NCI-H2171 (cell line): ENCODE measurements around the gene MAP3K12.
"Not testable (repeated sequence)": the region's sequence is repeated elsewhere in the genome, so short reads cannot be mapped to it uniquely, and the experiment has no call there.

ENCODE experiments used
- DNase-seq: peaks from one replicate; lab custom pipeline; 2025; lab: John Stamatoyannopoulos, UW

Gene MAP3K12

DNA sequence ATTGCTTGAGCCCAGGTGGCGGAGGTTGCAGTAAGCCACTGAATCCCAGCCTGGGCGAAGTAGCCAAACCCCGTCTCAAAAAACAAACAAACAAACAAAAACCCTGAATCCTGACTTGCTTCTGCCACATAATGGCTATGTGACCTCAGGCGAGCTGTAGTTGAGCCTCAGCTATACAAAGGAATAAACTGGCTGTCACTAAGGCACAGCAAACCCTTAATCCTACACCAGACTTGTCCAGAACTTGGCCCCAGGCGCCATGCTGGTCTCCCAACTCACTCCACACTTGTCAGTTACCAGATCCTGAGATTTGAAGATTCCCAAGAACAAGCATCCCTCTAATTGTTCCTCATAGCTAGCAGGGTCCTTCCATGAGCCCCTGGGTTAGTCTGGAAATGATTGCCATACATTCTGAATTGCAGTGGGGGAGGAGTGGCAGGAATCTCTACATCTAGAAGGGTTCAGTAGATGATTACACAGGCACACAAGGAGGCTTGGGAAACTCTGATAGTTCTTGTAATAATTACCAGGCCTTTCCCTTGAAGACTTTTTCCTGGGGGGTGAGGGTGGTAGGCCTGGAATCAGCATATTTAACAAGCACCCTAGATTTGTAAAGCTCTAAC, 9.9 kb downstream of the MAP3K12 start:
- DNase-seq = no peak

DNA sequence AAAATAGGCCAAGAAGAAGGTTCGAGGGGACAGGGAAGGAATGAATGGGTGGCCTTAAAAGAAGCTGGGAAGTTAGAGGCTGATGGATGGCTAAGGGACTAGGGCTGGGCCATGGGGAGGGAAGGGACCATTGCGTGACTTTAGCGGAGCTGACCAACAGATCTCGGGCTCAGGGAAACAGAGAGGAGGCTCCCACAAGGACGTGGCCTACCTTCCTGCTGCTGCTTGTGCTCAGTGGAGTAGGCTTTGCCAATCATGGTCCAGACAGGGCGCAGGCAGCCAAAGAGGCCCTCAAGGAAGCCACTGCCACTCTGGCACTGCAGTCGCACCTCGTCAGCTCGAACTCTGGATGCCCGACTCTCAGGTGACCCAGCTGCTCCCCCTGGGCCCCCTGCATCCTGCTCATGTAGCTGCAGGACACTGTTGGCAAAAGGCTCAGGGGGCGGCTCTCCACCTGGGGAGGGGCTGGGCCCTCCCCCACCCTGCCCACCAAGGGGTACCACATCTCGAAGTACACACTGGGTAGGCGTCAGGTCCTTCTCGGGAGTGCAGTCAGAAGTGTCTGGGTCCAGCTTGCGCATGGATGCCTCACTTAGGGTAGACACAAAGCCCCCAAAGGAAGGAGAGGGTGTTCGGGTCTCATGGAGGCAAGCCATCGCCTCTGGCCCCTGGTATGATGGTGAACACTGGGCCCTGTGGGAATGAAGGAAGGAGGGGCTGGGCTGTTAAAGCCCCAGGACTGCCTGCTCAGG, 12.3 kb downstream of the MAP3K12 start:
- no peak for DNase-seq

DNA sequence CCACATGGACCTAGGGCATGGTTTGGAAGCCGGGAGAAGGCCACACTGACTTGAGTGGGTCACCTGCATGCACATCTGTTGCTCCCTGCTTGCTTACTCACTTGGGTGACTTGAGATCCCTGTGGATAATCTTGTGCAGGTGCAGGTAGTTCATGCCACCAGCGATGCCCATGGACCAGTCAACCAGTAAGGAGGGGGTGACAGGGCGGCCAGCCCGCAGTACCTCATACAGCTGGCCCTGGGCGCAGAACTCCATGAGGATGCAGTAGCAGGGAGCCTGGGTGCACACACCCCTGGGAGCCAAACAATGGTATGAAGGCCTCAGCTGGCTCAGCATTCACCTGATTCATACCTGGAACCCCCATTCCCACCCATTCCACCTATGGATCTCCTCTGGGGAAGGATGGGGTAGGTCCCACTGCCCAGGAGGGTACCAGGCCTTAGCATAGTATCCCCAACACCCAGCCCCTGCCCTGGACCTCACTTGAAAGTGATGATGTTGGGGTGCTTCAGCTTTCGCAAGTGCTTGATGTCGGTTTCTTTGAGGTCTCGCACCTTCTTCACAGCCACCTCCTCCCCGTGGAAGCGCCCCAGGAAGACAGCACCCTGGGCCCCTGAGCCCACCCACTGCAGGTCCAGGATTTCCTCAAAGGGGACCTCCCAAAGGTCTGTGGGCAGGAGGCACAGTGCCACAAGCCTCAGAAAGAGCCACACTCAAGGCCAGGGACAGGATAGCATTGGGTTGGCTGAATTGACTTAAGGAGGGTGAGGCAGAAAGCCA, 13.1 kb downstream of the MAP3K12 start:
- DNase-seq = no peak

DNA sequence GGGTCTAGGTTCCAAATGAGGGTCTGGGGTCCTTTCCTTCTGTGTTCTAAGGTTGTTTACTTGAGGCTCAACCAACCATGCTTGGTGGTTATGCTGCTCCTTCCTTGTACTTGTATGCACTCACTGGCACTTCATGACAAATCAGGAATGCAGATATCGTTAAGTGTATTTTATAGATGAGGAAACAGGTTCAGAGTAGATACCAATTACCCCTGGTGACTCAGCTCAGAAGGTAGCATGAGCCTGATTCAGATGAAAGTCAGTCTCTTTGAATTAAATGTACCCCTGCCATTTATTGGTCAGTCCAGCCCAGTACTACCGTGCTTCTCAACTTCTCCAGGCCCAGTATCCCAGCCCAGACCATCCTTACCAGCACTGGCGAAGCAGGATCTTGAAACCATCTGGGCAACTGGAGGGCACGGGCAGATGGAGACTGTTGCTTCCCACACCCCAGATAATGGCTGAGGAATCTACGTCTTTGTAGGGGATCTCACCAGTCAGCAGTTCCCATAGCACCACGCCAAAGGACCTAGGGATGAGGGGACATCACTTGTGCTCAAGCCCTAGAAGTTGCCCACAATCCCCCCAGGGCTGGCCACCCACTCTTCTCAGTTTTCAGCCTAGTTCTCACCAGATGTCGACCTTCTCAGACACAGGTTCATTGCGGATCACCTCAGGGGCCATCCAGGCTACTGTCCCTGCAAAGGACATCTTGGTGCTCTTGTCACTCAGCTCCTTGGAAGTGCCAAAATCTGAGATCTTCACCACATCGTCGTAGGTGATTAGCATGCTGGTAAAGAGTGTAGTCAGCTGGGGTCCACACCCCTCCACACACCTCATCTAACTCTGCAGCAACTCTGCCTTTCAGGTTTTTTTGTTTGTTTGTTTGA, 14.3 kb downstream of the MAP3K12 start:
- DNase-seq = no peak

DNA sequence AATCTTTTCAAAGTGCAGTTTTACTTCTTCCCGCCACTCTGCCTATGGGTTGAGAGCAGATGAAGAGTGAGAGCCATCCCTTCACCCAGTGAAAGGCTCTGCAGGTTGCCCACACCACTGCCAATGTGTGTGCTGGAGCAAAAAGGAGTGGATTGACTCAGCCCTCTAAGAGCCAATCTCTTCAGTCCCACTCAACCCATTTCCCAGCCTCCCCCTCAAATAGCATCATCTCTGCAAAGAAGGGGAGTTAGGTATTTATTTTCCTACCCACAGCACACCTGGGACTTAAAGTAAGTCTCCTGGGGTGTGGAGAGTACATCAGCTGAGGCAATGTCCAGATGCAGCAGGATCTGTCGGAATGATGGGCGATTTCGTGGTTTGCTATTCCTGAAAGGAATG, 15.3 kb downstream of the MAP3K12 start:
- no peak for DNase-seq

DNA sequence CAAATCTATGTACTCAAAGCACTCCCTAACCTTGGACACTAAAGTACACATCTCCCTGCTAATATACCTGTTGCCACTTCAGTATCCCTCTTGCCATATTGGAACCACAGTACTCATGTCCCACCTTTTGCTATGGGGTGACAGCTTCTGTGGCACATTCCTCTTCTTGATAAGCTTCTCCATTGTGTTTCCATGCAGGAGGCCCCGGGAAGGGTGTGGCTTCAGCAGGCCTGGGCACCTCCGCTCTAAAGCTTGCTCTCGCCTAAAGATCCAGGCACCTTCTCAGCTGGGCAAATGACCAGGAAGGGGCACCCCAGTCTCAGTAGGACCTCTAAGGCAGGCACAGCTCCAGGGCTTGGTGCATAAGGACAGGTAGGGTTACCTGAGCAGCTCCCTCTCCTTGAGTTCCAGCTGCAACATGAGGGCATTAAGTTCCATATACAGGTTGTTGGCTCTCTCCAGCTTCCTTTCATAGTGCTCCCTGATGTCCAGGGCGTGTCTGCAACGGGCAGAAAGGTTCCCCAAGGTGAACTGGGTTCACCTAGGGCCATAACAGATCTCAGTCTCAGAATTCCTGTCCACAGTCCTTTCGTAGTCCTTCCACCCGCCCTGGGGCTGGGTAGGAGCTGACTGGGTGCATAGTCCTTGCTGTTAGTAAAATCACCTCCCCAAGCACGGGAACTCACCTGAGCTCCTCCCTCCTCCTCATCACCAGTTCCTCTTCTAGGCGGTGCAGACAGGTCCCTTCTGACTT, 15.9 kb downstream of the MAP3K12 start:
- no peak for DNase-seq

DNA sequence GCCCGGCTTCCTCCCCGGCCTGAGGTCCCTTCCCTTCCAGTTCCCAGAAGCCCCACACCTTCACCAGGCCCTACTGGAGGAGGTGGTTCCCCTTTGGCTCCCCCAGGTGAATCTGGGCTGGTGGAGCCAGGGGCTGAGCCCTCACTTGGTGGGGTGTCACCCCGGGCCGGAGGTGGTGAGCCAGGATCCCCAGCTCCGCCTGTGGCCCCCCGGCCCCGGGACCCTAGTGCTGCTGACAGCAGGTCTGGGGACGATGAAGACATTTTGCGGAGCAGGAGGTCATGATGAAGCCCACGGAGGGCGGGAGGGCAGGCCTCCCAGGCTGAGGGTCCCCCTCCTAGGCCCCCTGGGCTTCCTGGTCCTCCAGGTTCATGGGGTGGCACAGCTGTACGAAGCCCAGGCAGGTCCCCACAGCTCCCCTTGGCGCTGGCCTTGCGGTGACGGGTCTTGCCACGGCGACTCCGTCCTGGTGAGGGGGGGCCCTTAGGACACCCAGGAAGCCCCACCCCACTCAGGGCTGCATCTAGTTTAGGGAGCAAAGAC, 16.6 kb downstream of the MAP3K12 start:
- DNase-seq = no peak

DNA sequence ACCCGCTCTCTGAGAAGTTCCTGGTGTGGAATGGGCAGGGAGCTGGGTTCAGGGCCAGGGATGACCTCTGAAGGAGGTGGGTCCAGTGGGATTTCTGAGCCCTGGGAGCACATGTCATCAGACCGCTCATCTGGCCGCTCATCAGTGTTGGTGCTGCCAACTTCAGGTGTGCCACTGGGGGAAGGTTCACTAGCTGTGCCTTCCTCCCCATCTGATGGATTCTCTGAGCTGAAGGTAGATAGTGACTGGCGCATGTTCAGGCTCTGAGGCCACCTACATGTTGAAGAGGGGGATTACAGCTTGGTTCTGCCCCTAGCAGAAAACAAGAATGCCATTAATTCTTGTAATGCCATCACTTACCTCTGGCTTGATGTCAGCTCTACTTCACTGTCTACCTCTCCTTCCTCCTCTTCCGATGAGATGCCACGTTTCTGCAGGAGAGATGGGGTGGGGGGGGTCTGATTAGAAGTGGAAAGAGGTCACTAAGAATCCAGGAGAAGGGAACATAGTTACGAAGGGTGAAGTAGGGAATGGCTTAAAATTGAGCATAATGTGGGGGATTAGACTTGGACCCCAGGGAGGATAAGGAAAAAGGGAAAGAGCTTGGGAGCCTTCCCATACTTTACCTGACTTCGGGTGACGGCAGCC, 17.2 kb downstream of the MAP3K12 start:
- DNase-seq = no peak

DNA sequence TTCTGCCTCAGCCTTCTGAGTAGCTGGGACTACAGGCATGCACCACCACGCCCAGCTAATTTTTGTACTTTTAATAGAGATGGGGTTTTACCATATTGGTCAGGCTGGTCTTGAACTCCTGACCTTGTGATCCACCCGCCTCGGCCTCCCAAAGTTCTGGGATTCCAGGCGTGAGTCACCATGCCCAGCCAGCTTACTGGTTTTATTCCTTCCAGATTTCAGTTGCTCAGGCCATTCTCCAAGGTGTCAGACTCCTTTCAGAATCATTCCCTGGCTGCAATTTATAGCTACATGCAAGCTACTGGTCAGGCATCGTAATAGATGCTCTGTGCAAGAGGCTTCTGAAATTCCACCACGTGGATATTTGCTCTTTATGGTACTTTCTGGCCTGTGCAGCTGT, 17.8 kb downstream of the MAP3K12 start:
- not testable (repeated sequence) for DNase-seq

DNA sequence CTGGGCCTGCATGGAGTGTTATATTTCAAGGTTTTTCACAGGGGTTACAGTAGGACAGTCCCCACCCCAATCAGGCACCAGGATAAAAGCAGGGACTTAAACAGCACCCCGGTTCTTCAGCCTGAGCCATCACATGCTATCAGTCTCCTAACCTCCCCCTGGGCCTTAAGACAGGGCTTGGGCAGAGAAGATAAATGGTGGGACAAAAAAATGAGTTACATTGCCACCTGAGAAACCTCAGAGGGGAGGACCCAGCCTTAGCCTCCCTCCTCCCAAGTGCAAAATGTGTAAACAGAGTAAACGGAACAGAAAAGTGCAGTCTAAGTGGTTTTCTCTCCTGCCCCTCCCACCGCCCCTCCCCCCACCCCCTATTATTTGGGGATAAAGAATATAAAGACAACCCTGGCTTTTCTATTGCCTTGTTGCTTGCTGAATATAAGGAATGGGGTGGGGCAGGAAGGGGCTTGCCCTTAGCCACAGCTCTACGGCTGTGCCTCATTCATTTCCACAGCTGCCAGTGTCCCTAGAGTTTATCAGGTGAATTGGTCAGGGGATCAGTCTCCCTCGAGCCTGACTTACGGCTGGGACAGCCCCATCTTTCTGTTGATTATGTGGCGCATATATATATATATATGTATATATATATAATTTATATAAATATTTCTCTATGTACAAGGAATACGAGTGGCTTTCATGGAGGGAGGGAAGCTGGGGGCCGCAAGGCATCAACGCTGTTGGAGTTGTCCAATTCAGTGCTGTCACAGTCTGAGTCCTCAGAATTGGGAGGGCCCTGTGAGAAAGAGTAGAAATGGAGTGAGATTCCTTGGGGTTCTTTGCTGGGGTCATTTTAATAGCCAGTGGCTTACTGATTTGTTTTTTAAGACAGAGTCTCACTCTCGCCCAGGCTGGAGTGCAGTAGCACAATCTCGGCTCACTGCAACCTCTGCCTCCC, 18.5 kb downstream of the MAP3K12 start:
- DNase-seq = no peak

DNA sequence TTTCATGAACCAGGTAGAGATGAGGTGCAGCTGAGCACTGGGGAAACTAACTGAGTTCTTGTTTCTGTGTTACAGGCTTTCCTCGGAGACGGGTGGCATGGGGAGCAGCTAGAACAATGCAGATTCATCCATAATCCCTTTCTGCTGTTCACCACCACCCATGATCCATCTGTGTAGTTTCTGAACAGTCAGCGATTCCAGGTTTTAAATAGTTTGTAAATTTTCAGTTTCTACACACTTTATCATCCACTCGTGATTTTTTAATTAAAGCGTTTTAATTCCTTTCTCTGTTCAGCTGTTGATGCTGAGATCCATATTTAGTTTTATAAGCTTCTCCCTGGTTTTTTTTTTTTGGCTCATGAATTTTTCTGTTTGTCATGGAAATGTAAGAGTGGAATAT, 19.9 kb downstream of the MAP3K12 start:
- no peak for DNase-seq

DNA sequence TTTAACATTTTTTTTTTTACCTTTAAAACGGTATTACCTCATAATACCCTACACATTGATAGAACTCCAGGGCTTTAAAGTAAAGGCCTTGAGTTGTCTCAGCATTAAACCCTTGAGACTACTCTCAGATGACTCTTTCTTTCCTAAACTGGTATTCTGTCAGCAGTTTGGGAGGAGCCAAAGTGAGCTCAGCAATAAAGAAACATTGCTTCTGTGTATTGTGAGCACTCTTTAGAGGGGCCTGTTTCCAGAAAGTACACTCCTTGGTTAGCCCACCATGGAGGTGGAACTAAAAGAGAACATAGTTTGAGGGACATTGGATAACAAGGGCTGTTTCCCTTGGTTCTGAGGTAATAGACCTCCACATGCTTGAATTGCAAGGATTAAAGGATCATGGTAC, 20.4 kb downstream of the MAP3K12 start:
- DNase-seq = no peak

DNA sequence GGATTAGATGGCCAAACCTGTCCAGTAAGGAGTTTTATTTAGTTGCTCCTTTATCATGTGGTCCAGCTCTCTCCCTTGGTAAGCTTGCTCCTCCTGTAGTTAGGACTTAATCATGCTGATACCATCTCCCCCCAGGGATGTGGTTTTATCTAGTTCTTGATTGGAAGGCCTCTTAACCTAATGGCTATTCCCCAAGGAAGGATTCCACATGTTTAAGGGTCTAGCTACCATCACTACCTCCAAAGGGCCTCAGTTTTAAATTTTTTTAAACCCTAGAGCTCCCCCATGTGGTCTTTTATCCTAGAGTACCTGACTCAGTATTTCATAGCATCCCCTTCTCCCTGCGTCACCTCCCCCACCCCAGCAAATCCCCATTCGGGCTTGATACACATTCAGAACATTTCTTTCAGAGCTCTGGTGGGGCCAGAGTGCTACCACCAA, 22.5 kb downstream of the MAP3K12 start:
- DNase-seq = no peak

DNA sequence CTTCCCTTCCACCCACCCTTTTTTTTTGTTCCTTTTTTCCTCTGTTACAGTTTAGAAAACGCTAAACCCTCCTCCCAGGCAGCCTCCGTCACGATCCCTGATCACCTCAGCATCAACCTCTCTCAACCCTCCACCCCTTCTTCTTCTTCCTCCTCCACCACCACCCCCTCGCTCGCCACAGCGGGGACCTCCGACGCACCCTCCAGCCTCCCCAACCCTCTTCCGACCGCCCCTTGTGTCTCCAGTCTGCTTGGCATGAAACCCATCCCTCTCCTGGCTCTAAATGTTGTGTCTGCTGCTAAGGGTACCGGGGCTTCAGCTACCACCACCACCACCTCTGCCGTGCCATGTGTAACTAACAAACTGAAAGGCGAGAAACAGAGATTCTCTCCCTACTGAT, 24.4 kb downstream of the MAP3K12 start:
- DNase-seq = no peak

DNA sequence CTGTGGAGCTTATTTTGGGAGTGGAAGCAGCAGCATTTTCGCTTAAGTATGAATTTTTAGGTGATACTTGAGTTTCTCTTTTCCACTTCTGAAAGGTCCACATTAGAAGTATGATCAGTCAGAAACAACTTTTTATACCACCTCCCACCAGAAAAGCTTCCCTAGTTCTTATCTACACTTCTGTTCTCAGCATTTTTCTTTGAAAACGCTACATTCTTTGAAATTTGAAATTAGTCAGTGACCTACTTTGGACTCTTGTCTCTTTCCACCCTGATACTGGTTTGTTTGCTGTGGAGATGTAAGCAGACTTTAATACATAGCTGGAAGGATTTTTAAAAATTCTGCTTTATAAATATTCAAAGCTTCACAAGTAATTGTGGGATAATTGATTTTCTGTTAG, 25.2 kb downstream of the MAP3K12 start:
- no peak for DNase-seq

DNA sequence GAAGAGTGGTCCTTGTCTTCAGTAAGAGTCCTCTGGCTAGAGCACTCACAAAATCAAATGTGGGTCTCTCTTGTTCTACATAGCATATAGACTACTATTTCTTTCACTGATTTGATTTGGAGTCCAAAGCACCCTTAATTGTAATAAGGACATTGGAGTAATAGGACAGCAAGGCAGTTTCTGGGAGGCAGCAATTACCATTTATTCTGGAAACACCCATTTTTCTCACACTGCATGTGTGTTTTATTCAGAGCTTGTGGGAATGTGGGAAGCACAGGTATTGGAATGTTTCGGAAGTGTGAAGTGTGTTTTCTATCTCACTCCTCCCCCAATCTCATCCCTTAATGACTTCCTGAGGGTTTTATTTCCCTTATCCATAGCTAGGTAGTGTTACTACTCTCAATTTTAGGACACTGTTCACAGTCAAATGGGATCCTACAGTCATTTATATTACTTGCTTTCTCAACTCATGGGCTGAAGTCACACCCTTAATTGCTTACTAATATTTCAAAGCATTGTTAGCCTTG, 27.1 kb downstream of the MAP3K12 start:
- no peak for DNase-seq

DNA sequence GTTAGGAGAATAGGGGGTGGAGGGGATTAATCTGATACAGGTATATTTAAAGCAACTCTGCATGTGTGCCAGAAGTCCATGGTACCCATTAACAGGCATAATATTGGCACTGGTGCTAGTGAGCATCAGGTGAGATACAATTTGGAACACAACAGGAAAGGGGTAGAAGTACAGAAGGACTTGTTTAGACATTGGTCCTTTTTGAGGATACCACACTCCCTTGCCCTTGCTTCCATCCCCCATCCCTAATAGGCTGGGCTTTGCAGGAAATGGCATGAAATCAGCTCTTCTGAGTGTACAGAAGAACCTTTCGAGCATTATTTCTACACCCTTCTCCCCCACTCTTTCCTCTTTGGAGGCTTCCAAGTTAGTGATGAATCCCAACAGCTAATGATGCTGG, 31.0 kb downstream of the MAP3K12 start:
- DNase-seq = no peak

DNA sequence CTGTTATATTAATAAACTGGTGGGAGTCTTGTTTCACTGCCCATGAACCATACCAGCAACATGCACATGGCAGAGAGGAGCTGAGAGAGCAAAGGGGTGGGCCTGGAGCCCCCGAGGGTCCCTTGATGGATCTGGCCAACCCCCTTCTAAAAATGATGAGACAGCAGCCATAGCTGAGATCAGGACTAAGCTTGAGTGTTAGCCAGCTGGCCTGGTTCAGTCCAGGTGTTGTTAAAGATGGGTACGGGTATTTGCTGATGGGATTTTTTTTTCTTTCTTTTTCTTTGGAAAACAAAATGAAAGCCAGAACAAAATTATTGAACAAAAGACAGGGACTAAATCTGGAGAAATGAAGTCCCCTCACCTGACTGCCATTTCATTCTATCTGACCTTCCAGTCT, 31.4 kb downstream of the MAP3K12 start:
- DNase-seq = no peak

DNA sequence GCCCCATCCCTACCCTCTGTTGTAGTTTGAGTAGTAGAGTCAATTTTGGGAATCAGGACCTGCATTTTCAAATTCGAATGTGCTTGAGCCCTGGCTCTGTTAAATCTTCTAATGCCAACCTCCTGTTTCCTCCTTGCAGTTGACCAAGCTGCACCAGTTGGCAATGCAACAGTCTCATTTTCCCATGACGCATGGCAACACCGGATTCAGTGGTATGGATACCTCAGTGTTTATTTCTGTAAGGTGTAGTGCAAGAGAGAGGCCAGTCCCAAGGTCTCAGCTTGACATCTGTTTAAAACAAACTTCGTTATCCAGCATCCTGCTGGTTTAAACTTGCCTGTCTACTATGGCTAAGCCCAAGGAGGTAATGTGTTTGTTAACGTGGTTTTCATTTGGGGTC, 32.2 kb downstream of the MAP3K12 start:
- DNase-seq = no peak
